NCI-H82 (cell line): ENCODE measurements around the gene TPGS2.
"Not testable (repeated sequence)": the region's sequence is repeated elsewhere in the genome, so short reads cannot be mapped to it uniquely, and the experiment has no call there.

ENCODE experiments used
- DNase-seq: peaks from one replicate; lab custom pipeline; 2025; lab: John Stamatoyannopoulos, UW

Gene TPGS2

DNA sequence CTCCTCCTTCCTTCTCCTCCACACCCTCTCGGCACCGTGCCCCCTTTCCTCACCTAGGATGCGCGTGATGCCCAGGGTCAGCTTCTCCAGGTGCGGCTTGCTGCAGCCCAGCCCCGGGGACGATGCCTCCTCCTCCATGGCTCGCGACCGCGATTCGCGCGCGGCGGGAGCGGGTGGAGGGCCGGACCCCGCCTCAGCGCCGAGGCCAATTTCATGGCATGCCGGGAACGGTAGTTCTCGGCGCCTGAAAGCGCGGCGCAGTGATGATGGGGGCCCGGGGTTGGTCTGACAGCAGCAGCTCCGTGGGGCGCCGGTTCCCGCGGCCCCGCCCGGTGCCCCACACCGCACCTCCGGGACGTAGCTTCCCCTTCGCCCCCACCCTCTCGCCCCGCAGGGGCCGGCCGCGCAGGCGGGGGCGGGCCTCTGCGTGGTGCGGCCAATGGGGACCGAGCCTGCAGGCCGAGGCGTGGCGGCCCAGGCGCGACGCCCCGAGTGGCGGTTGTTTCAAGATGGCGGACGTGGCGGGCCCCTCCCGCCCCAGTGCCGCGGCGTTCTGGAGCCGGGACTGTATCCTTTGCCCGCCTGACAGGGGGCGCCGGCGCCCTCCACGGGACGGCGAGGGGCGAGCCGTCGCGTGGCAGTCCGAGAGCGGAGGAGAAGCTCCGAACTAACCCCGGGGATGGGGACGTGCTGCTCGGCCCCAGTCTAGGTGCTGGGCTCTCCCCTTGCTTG lies at the start of gene TPGS2, which contains the start of gene KIAA1328:
TSS of gene TPGS2 (minus strand) at position 373 of the 732 bp plus-strand sequence. CDS start at position 138, 235 bp downstream.
TSS of gene KIAA1328 (plus strand) at position 498 of the 732 bp plus-strand sequence. CDS start at position 510, 12 bp downstream.
- peak; percentile 90 for DNase-seq

DNA sequence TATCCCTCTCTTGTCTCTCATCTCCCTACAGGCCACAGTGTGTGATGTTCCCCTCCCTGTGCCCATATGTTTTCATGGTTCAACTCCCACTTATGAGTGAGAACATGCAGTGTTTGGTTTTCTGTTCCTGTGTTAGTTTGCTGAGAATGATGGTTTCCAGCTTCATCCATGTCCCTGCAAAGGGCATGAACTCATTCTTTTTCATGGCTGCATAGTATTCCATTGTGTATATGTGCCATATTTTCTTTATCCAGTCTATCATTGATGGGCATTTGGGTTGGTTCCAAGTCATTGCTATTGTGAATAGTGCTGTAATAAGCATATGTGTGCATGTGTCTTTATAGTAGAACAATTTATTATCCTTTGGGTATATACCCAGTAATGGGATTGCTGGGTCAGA lies 45.0 kb upstream of the TPGS2 start:
- not testable (repeated sequence) for DNase-seq

GRCh38 chr18:36872329-36872728 lies 43.5 kb upstream of the TPGS2 start:
- DNase-seq: no peak

GRCh38 chr18:36871801-36872200 lies 43.0 kb upstream of the TPGS2 start:
- DNase-seq: no peak

DNA sequence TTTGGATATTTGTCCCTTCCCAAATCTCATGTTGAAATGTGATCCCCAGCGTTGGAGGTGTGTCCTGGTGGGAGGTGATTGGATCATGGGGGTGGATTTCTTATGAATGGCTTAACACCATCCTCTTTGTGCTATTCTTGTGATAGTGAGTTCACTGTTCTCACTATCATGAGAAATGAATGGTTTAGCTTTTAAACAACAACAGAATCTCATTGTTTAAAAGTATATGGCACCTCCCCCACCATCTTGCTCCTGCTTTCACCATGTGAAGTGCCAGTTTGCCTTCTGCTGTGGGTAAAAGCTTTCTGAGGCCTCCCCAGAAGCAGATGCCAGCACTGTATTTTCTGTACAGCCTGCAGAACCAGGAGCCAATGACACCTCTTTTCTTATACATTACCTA lies 38.3 kb upstream of the TPGS2 start:
- DNase-seq: no peak

DNA sequence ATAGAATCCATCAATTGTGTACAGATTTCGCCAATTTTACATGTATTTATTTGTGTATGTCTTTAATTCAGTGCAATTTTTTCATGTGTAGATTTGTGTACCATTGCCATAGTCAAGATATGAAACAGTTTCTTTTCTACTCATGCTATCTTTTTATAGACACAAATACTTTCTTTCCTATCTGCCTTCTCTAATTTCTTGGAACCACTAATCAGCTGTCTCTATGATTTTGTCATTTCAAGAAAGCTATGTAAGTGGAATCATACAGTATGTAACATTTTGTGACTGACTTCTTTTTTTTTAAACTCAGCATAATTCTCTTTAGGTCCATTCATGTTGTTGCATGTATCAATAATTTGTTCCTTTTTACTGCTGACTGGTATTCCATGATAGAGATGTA lies 33.4 kb upstream of the TPGS2 start:
- no peak for DNase-seq

DNA sequence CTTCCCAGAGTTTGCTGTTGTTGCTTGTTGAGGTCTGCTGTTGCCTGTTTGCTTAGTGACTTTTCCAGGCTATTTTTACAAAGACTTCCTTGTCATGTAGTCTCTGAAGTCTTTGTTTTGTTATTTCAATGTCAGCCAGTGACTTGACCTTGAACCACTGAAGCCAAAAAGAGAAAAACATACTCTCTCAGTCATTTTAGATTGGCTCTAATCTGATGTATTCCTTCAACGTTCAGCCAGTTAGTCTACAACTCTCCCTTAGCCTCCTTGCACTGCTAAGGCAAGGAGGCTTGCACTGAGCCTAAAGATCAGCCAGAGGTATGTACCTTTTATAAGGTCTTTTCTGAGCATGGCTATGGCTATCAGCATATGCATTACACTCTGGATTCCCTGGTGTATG lies 28.0 kb upstream of the TPGS2 start:
- DNase-seq: no peak

DNA sequence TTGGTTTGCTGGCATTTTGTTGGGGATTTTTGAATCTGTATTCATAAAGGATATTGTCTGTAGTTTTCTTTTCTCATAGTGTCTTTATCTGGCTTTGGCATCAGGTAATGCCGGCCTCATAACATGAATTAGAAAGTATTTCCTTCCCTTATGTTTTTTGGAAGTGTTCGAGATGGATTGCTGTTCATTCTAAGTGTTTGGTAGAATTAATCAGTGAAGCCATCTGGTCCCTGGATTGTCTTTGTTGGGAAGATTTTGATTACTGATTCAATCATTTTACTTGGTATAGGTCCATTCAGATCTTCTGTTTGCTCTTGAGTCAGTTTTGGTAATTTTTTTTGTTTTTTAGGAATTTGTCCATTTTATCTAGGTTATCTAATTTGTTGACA lies 22.4 kb upstream of the TPGS2 start:
- no peak for DNase-seq

- no peak for DNase-seq
Measured at GRCh38 chr18:36850527-36851201, 21.9 kb upstream of the TPGS2 start.

DNA sequence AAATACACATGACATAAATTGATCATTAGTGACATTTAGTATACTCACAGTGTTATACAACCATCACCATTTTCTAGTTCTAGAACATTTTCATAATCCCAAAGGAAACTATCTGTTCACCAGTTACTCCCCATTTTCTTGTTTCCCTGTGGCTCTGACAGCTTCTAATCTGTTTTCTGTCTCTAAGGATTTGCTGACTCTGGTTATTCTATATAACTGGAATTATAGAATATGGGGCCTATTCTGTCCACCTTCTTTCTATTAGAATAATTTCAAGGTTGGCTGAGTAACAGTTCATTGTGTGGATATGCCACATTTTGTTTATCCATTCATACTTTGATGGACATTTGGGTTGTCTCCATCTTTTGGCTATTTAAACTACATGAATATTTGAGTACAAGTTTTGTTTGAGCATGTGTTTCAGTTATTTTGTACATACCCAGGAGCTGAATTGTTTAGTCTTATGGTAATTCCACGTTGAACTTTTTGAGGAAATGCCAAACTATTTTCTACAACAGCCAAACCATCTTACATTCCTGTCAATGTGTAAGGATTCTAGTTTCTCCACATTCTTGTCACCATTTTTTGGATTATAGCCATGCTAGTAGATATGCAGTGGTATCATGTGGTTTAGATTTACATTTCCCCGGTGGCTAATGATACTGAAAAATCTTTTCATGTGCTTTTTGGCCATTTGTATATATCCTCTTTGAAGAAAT lies 20.6 kb upstream of the TPGS2 start:
- DNase-seq: no peak

DNA sequence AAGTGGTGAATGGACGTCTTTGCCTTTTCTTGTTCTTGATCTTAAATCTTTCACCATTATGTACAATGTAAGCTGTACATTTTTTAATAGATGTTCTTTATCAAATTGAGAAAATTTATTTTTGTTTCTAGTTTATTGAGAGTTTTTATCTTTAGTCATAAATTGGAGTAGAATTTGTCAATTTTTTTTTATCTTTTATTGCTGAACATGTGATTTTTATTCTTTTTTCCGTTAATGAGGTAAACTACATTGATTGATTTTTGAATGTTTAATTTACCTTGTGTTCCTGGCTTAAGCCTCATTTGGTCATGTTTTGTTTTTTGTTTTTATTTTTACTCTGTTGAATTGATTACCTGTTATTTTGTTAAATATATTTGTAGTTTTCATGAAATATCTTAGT lies 19.8 kb upstream of the TPGS2 start:
- DNase-seq: no peak

DNA sequence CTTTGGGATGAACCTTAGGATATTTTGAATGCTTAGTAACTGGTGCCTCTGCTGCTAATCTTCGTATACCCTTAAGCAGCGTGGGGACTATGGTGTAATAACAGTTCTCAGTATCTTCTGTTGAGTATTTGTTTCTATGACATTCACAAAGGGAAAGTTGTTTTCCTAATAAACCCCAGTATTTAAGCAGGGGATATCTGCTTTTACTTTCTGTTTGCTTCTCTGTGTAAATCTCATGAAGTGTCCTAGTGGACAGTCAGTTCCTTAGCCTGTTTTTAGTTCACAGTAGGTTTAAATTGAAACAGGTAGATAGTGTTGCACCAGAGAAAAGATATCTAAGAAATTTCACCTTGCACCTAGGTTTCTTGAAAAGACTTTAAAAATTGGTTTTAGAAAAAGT lies 15.0 kb upstream of the TPGS2 start:
- DNase-seq: no peak

GRCh38 chr18:36843199-36843598 lies 14.4 kb upstream of the TPGS2 start:
- no peak for DNase-seq

GRCh38 chr18:36839835-36840234 lies 11.0 kb upstream of the TPGS2 start:
- no peak for DNase-seq

- DNase-seq: no peak
Measured at GRCh38 chr18:36835927-36836326, 7.1 kb upstream of the TPGS2 start.

DNA sequence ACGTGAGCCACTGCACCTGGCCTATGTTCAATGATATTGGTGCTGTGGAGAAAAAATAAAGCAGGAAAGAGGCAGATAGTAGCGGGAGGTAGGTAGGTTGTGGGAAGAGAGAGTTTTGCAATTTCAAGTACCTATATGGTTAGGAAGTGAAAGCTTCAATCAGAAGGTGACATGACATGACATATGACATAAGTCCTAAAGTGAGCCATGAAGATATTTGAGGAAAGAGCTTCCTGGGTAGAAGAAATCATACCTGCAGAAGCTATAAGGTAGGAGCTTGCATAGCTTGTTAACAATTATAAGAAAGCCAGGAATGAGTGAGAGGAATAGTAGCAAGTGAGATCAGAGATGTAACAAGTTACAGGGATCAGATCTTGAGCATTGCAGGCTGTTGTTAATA lies 4.3 kb upstream of the TPGS2 start:
- DNase-seq: no peak

DNA sequence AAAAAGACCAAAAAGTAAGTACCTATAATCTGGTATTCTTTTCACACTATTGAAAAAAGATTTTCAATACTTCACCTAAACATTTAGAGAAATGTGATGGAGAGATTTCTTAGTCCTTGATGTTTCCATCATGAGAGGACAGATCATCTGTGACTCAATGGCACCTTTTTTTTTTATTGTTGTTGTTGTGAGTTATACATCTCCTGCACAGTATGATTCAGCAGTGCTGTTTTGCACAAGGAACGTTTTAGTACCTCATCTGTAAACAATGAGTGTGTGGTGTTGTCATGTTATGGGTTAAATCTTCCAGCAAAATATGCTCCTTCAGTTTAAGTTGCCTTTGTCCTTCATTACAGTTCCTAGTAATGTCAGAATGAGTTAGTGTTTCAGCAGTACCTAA lies 2.3 kb upstream of the TPGS2 start:
- DNase-seq: no peak

DNA sequence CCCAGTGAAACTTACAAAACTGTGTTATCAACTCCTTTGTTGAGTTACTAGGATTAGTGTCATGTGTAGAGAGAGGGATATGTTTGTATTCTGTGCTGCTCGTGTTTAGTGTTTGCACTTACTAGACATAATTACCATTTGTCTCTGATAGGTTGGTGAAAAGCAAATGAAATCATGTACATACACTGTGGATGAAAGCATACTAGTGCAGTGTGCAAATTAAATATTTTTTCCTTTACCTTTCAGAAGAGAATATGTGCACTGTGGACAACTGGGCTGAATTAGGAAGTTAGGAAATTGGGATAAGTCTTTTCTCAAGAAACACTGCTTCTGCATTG lies 1.3 kb upstream of the TPGS2 start:
- DNase-seq: no peak

- peak; percentile 53 for DNase-seq
Measured at GRCh38 chr18:36829362-36830157, 758 bp upstream of the TPGS2 start.

GRCh38 chr18:36828157-36828629 lies 609 bp downstream of the TPGS2 start:
- DNase-seq: peak; percentile 56

GRCh38 chr18:36826556-36826955 lies 2.2 kb downstream of the TPGS2 start:
- DNase-seq: no peak

DNA sequence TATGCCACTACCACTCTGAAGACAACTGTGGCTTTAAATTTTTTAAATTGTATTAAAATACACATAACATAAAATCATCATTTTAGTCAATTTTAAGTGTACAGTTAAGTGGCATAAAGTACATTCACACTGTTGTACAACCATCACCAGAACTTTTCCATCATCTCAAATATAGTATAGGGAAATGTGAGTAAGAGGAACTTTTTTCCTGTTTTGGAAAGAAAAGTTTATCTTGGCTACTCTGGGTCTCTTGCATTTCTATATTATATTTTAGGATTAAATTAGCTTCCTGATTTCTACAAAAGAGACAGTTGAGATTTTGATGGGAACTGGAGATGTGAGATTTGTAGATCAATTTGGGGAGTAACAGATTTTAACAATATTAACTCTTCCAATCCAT lies 3.3 kb downstream of the TPGS2 start:
- DNase-seq: no peak
